ENCODE measurements around the gene SLC16A12. TPM values are rescaled to one million over a fixed set of nuclear protein-coding genes. Genes with fewer than 3 reads are reported as not detected.

The SLC16A12 gene
- total and polyA plus RNA-seq, 2 experiments from 2014 or later = 5.7 to 5.9 TPM

DNA sequence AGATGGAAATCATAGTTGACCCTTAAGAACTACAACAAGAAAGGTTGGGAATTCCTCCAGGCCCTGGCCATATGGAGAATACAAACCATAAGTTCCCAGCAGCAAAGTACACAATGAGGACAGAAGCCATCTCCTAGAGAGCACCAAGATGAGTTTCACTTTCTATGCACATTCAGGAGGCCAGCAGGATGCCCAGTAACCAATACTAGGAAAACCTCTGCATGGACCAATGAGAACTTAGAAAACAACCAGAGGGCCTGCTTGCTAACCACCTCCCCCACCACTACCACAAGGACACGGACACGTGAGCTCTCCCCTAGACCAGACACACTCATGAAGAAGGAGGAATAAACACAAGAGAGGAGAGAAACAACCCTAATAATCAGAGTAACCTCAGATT, 64.8 kb downstream of the SLC16A12 start:
- Histone ChIP-seq H3K27ac (no peak overlapping the region), H3K27me3 (no peaks in the 10 kb centered on the region), H3K4me1 (ENCODE audit: insufficient read depth) (peaks cover 33% of the 10 kb centered on the region), H3K4me3 (no peak overlapping the region), H3K79me2 (no peaks in the 10 kb centered on the region), H3K9me2 (replicated peaks; ENCODE audit: insufficient read depth) (no peaks in the 10 kb centered on the region), H3K9me3 (ENCODE audit: low read depth) (no peaks in the 10 kb centered on the region), H3K36me3 (replicated peaks; ENCODE audit: insufficient read depth, low read depth) (no peaks in the 10 kb centered on the region), H2AFZ (no peak overlapping the region), H4K20me1 (ENCODE audit: insufficient read depth, poor library complexity, severe bottlenecking) (no peaks in the 10 kb centered on the region), H3K4me2 (no peak overlapping the region)
- 69% methylated on average over 2 of the region's 2 CpGs for WGBS (ENCODE audit: low lambda C conversion rate, missing lambda C conversion rate)
- TF ChIP-seq EZH2phosphoT487 (IDR thresholded peaks at IDR 0.05; ENCODE audit: low read depth, severe bottlenecking, unreplicated experiment) (no peak), EZH2 (IDR thresholded peaks at IDR 0.05; ENCODE audit: borderline replicate concordance) (no peak)
- TF ChIP-seq, protein P1, sequence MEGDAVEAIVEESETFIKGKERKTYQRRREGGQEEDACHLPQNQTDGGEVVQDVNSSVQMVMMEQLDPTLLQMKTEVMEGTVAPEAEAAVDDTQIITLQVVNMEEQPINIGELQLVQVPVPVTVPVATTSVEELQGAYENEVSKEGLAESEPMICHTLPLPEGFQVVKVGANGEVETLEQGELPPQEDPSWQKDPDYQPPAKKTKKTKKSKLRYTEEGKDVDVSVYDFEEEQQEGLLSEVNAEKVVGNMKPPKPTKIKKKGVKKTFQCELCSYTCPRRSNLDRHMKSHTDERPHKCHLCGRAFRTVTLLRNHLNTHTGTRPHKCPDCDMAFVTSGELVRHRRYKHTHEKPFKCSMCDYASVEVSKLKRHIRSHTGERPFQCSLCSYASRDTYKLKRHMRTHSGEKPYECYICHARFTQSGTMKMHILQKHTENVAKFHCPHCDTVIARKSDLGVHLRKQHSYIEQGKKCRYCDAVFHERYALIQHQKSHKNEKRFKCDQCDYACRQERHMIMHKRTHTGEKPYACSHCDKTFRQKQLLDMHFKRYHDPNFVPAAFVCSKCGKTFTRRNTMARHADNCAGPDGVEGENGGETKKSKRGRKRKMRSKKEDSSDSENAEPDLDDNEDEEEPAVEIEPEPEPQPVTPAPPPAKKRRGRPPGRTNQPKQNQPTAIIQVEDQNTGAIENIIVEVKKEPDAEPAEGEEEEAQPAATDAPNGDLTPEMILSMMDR (IDR thresholded peaks at IDR 0.05; ENCODE audit: poor library complexity) = no peak
- DNase-seq (ENCODE audit: low spot score) = no peak

GRCh38 chr10:89469517-89469916, 65.9 kb downstream of the SLC16A12 start:
- H4K20me1 ChIP-seq (ENCODE audit: insufficient read depth, poor library complexity, severe bottlenecking) = no peaks in the 10 kb centered on the region
- DNase-seq (ENCODE audit: low spot score) = no peak
- H2AFZ ChIP-seq = no peak overlapping the region
- no peaks in the 10 kb centered on the region for H3K27me3 ChIP-seq
- TF ChIP-seq EZH2phosphoT487 (IDR thresholded peaks at IDR 0.05; ENCODE audit: low read depth, severe bottlenecking, unreplicated experiment) (no peak), EZH2 (IDR thresholded peaks at IDR 0.05; ENCODE audit: borderline replicate concordance) (no peak)
- TF ChIP-seq, protein P1 (IDR thresholded peaks at IDR 0.05; ENCODE audit: poor library complexity) = no peak
- H3K36me3 ChIP-seq (replicated peaks; ENCODE audit: insufficient read depth, low read depth) = no peaks in the 10 kb centered on the region
- H3K4me3 ChIP-seq = no peak overlapping the region
- no peaks in the 10 kb centered on the region for H3K9me2 ChIP-seq (replicated peaks; ENCODE audit: insufficient read depth)
- H3K79me2 ChIP-seq = no peaks in the 10 kb centered on the region
- peaks cover 22% of the 10 kb centered on the region for H3K4me1 ChIP-seq (ENCODE audit: insufficient read depth)
- H3K4me2 ChIP-seq = no peak overlapping the region
- no peak overlapping the region for H3K27ac ChIP-seq
- no peaks in the 10 kb centered on the region for H3K9me3 ChIP-seq (ENCODE audit: low read depth)

DNA sequence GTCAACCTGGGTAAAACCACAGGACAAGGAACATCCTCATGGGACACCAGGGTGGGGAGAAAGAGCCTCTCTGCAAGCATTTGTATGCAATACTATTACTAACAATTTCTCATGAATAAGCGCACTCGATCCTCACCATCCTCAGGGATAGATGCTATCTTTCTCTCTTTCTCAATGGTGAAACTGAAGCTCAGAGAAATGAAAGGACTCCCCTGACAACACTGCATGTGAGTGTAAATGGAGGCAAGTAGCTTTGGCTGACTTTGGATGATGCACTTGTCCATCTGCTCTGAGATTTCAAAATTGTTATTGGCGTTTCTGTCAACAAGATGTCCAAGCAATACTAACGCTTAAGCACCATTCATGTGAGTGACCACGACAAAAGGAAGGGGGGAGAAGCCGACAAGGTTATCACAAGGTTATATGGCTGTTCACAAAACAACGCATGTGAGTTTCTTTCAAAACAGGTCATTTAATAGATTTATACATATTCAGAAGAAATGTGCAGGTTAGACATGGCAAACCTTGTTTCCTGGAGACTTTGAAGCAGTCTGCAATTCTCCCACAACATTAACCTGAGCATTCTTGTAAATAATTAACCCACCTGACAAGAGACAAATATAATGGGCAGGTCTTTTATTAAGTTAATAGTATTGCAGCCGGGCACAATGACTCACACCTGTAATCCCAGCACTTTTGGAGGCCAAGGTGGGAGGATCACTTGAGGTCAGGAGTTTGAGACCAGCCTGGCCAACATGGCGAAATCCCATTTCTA, 67.0 kb downstream of the SLC16A12 start:
- H3K9me3 ChIP-seq (ENCODE audit: low read depth) = no peaks in the 10 kb centered on the region
- 80% methylated on average over 9 of the region's 9 CpGs for WGBS (ENCODE audit: low lambda C conversion rate, missing lambda C conversion rate)
- H3K27me3 ChIP-seq = no peaks in the 10 kb centered on the region
- H3K4me1 ChIP-seq (ENCODE audit: insufficient read depth) = peaks cover 21% of the 10 kb centered on the region
- H3K4me2 ChIP-seq = peak overlapping the region; percentile 27
- H3K79me2 ChIP-seq = no peaks in the 10 kb centered on the region
- H3K9me2 ChIP-seq (replicated peaks; ENCODE audit: insufficient read depth) = no peaks in the 10 kb centered on the region
- no peak overlapping the region for H3K4me3 ChIP-seq
- TF ChIP-seq EZH2phosphoT487 (IDR thresholded peaks at IDR 0.05; ENCODE audit: low read depth, severe bottlenecking, unreplicated experiment) (no peak), EZH2 (IDR thresholded peaks at IDR 0.05; ENCODE audit: borderline replicate concordance) (no peak)
- TF ChIP-seq, protein P1 (IDR thresholded peaks at IDR 0.05; ENCODE audit: poor library complexity) = no peak
- H2AFZ ChIP-seq = no peak overlapping the region
- H3K27ac ChIP-seq = peak overlapping the region; percentile 23
- H3K36me3 ChIP-seq (replicated peaks; ENCODE audit: insufficient read depth, low read depth) = no peaks in the 10 kb centered on the region
- no peaks in the 10 kb centered on the region for H4K20me1 ChIP-seq (ENCODE audit: insufficient read depth, poor library complexity, severe bottlenecking)
- peak; percentile 35 for DNase-seq (ENCODE audit: low spot score)

Measured in hepatocyte (in vitro differentiated cells).